Measurements from ENCODE around the gene UACA. TPM values are rescaled to one million over a fixed set of nuclear protein-coding genes. Genes with fewer than 3 reads are reported as not detected.

Gene UACA
- total and polyA plus RNA-seq, 2 of the 8 experiments (the other 6 are each of a cell fraction or from before 2014, with no cell fraction given) = 28.6 to 38.9 TPM

- Histone ChIP-seq H3K36me3 (ENCODE audit: control insufficient read depth in 2 of 4, insufficient read depth in 4 of 4, low read length in 3 of 4) (peaks cover 0 to 8% (median 0%) of the 10 kb centered on the region in 4 experiments; a peak in 2 of 8 replicates), H3K9ac (replicated peaks in 1 of 4; ENCODE audit: extremely low read depth in 1 of 4, low read depth in 3 of 4, low read length in 3 of 4) (no peak overlapping the region), H3K14ac (ENCODE audit: insufficient read length) (no peak overlapping the region), H3K79me2 (ENCODE audit: control insufficient read depth in 1 of 2, insufficient read depth in 2 of 2, low read length in 2 of 2) (no peaks in the 10 kb centered on the region), H4K8ac (ENCODE audit: extremely low read depth, insufficient read depth, low read length) (no peak overlapping the region), H2AK5ac (ENCODE audit: low read depth, low read length) (no peak overlapping the region), H3K4me1 (replicated peaks in 1 of 4; ENCODE audit: control insufficient read depth in 3 of 4, insufficient read depth in 4 of 4, low read length in 3 of 4) (peaks cover 0 to 5% (median 2%) of the 10 kb centered on the region in 4 experiments; a peak in 2 of 7 replicates), H2AFZ (ENCODE audit: low read length) (no peak overlapping the region), H3K23me2 (ENCODE audit: low read depth, low read length) (no peaks in the 10 kb centered on the region), H3K27me3 (replicated peaks in 1 of 4; ENCODE audit: control insufficient read depth in 3 of 4, extremely low read depth in 1 of 4, insufficient read depth in 3 of 4, low read length in 3 of 4) (no peaks in the 10 kb centered on the region), H3K27ac (ENCODE audit: low read depth, low read length) (no peak overlapping the region), H3K23ac (ENCODE audit: insufficient read length) (no peak overlapping the region), H2BK12ac (ENCODE audit: low read depth, low read length) (no peak overlapping the region), H2BK5ac (ENCODE audit: low read depth, low read length) (no peak overlapping the region), H4K5ac (ENCODE audit: insufficient read length, low read depth, low read length) (no peak overlapping the region), H3K4me2 (ENCODE audit: insufficient read depth in 1 of 2, low read depth in 2 of 2, low read length in 2 of 2) (no peak overlapping the region), H4K20me1 (replicated peaks in 1 of 2; ENCODE audit: control insufficient read depth in 1 of 2, insufficient read depth in 2 of 2, low read length in 2 of 2) (no peaks in the 10 kb centered on the region), H3K79me1 (ENCODE audit: low read depth, low read length) (no peaks in the 10 kb centered on the region), H2BK15ac (ENCODE audit: low read length) (no peak overlapping the region), H3K56ac (replicated peaks; ENCODE audit: insufficient read length, low read depth, low read length) (no peak overlapping the region), H2BK20ac (ENCODE audit: low read length) (no peak overlapping the region), H3K4me3 (ENCODE audit: extremely low read depth in 1 of 4, insufficient read depth in 2 of 4, low read depth in 3 of 4, low read length in 4 of 4) (no peak overlapping the region), H3K4ac (replicated peaks; ENCODE audit: insufficient read length, low read depth, low read length) (no peak overlapping the region), H3K9me3 (ENCODE audit: insufficient read depth in 2 of 2, low read depth in 1 of 2, low read length in 1 of 2) (no peaks in the 10 kb centered on the region), H4K91ac (replicated peaks; ENCODE audit: insufficient read length, low read length) (no peak overlapping the region), H2BK120ac (replicated peaks; ENCODE audit: low read depth, low read length) (no peak overlapping the region), H3K18ac (ENCODE audit: extremely low read depth, low read length) (no peak overlapping the region)
- ChIA-PET POLR2A (ENCODE audit: partially characterized antibody) (no interaction called here), CTCF (ENCODE audit: partially characterized antibody) (interaction anchor here (1.1 to 1.5 kb wide), 2 partner anchors 59 to 160 kb away, joined by 3 to 4 read pairs; no protein-coding TSS in a partner anchor)
- WGBS, 2 experiments (ENCODE audit: extremely low coverage in 1 of 2, insufficient coverage in 1 of 2, insufficient read length in 1 of 2, insufficient replicate concordance in 2 of 2, low coverage in 1 of 2, low lambda C conversion rate in 2 of 2, missing lambda C conversion rate in 1 of 2) = 91% methylated on average over 4 of the region's 4 CpGs; no CpG with 5 or more reads in 1 of the 2 experiments
- DNase-seq (ENCODE audit: low read depth in 1 of 2, low spot score in 2 of 2) (no peak), FAIRE-seq (no peak)
- TF ChIP-seq SAP30 (IDR thresholded peaks at IDR 0.05; ENCODE audit: insufficient read depth, insufficient replicate concordance, low read length) (no peak), CHD1 (IDR thresholded peaks at IDR 0.05; ENCODE audit: low read depth, low read length) (no peak), GABPA (IDR thresholded peaks at IDR 0.05; ENCODE audit: borderline replicate concordance, insufficient read depth, low read length) (no peak), TEAD4 (IDR thresholded peaks at IDR 0.05; ENCODE audit: low read depth, low read length) (no peak), SP1 (IDR thresholded peaks at IDR 0.05; ENCODE audit: low read depth, low read length) (no peak), SIRT6 (IDR thresholded peaks at IDR 0.05; ENCODE audit: low read length) (no peak), CTBP2 (IDR thresholded peaks at IDR 0.05; ENCODE audit: borderline replicate concordance, insufficient read depth, insufficient read length, low read length) (no peak), BACH1 (IDR thresholded peaks at IDR 0.05; ENCODE audit: low read length) (no peak), POLR2AphosphoS5 (IDR thresholded peaks at IDR 0.05; ENCODE audit: low read depth, low read length) (no peak)
Observed at GRCh38 chr15:70664494-70664893, 98.9 kb downstream of the UACA start.
